HG03469 (cell line): Measurements from ENCODE around the gene STAG1.
"Not testable (repeated sequence)": the region's sequence is repeated elsewhere in the genome, so short reads cannot be mapped to it uniquely, and the experiment has no call there.

Source experiments
- ATAC-seq: cut with Tn5 transposase; IDR thresholded peaks from one replicate; pipeline ENCODE4 v1.9.1; 2021; ENCODE audit warnings: mild to moderate bottlenecking, moderate library complexity, moderate number of reproducible peaks; ENCODE audit not compliant: unreplicated experiment

The STAG1 gene

GRCh38 chr3:136606216-136606615 lies 146.0 kb downstream of the STAG1 start:
- ATAC-seq = not testable (repeated sequence)

GRCh38 chr3:136604961-136605360 lies 147.2 kb downstream of the STAG1 start:
- no peak for ATAC-seq

DNA sequence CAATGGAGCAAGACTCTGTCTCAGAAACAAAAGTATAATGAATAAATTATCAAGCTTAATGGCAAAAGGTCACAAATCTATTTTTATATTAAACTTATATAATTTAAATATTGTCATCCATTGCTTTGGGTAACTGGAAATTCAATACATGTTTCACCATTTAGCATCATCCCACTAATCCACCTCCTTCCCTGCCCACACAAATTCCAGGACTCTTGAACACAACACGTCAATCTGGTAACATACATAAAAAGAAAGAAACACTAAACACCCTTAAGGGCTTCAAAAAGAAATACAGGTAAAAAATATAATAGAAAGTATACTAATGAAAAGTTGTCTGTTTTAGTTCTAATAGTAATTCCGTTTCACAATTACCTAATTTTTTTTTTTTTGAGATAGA lies 149.4 kb downstream of the STAG1 start:
- no peak for ATAC-seq

GRCh38 chr3:136595913-136596697 lies 156.1 kb downstream of the STAG1 start:
- no peak for ATAC-seq

DNA sequence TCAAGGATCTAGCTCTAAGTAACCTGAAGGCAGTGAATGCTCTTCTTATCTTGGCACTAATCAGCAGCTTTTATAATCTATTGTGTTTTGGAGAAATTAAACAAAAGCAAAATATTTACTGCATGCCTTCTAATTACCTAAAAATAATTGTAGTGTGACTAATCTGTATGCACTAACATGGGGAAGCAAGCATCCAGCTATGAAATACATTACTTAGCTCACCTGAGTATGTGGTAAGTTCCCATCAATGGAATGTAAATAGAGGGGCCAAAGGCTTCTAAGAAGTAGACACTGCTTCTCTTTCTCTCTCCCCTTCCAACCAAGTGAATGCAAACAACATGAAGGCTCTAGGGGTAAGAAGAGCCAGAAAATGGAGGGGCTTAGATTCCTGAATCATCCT lies 165.6 kb downstream of the STAG1 start:
- ATAC-seq = no peak

- no peak for ATAC-seq
Observed at GRCh38 chr3:136584728-136585127, 167.4 kb downstream of the STAG1 start.

DNA sequence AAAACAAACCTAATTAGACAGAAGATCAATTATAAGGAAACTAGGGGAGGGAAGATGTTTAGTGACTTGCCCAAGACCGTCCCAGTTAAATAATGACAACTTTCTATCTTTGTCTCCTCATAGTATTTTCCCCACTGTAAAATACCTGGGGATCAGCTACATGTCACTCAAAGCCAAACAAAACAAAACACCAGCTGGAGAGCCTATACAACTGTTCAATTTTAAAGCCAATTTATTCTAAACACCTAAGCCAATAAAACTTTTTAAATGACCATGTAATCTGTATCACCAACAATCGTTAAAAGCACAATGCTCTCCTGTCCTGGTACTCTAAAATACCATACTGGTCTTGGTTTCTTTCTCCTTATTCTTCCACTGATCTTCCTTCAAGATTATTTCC lies 168.4 kb downstream of the STAG1 start:
- no peak for ATAC-seq

DNA sequence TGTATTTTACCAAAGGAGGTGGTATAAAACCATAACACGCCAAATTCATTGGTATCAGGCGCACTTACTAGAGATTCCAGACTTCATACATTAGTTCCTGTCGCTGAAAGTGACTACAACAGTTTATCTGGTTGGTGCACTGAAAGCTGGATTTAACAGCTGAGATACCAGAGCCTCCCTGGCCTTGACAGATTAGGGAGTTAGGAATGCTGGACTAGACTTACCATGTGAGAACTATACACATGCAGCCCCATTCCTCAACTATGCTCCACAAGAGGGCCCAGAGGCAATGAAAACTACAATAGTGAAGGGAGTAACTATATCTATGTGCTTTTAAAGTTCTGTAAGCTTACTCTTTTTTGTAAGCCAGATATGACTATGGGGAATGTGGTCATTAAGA lies 174.4 kb downstream of the STAG1 start:
- ATAC-seq = no peak

- no peak for ATAC-seq
Observed at GRCh38 chr3:136576279-136577009, 175.7 kb downstream of the STAG1 start.

GRCh38 chr3:136567599-136568188 lies 184.5 kb downstream of the STAG1 start:
- no peak for ATAC-seq

DNA sequence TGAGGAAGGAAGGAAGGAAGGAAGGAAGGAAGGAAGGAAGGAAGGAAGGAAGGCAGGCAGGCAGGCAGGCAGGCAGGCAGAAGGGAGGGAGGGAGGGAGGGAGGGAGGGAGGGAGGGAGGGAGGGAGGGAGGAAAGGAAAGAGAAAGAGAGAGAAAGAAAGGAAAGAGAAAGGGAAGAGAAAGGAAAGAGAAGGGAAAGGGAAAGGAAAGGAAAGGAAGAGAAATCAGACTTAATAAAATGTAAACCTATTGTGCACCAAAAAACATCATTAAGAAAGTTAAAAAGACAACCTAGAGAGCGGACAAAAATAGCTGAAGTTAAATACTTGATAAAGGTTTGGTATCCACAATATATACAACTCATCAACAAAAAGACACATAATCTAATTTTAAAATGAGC lies 187.2 kb downstream of the STAG1 start:
- not testable (repeated sequence) for ATAC-seq

- ATAC-seq = no peak
Observed at GRCh38 chr3:136562026-136562425, 190.2 kb downstream of the STAG1 start.

DNA sequence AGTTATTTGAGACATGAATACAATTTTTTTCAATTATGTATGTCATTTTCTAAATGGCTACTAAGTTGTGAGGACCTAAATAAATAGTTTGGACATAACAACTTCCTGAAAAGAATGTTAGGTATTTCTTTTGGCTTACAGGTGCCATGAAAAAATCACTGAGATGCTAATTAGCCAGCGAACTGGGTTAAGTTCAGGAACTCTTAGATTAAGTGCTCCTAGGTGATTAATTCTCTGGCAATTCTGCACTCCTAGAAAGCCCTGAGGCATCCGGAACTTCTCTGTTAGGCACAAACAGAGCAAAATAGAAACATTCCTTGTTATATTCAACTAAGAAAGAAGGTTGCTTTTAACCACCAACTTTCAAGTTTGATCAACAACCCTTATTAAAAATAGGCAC lies 192.3 kb downstream of the STAG1 start:
- ATAC-seq = no peak

DNA sequence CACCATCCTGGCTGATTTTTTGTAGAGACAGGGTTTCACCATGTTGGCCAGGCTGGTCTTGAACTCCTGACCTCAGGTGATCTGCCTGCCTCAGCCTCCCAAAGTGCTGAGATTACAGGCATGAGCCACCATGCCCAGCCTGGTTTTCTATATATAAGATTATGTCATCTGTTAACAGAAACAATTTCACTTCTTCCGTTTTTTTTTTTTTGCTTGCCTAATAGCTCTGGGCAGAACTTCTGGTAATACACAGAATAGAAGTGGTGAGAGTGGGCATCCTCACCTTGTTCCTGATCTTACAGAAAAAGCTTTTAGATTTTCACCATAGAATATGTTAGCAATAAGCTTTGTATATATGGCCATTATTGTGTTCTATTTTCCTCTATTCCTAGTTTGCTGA lies 202.7 kb downstream of the STAG1 start:
- not testable (repeated sequence) for ATAC-seq

GRCh38 chr3:136547293-136547692 lies 204.9 kb downstream of the STAG1 start:
- ATAC-seq = no peak

GRCh38 chr3:136546720-136547119 lies 205.5 kb downstream of the STAG1 start:
- ATAC-seq = no peak

GRCh38 chr3:136545664-136546268 lies 206.4 kb downstream of the STAG1 start:
- no peak for ATAC-seq

- no peak for ATAC-seq
Observed at GRCh38 chr3:136544532-136544931, 207.6 kb downstream of the STAG1 start.

DNA sequence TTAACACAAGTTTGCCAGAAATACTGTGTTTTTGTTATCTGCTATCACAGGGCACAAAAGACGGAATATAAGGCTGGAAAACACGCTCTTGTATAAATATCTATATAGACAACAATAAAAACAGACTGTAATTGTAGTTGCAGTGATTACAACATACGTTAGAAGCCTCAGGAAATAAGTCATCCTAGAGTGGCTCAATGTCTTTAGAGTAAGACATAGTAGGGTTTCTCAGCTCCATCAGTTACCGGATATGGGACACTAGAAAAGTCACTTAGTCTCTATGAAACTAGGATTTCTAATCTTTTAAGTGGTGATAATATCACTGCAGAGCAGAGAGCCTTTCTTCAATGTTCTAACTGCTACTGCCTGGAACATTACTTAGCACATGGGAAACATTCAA lies 208.8 kb downstream of the STAG1 start:
- no peak for ATAC-seq

- ATAC-seq = no peak
Observed at GRCh38 chr3:136535906-136536305, 216.3 kb downstream of the STAG1 start.

DNA sequence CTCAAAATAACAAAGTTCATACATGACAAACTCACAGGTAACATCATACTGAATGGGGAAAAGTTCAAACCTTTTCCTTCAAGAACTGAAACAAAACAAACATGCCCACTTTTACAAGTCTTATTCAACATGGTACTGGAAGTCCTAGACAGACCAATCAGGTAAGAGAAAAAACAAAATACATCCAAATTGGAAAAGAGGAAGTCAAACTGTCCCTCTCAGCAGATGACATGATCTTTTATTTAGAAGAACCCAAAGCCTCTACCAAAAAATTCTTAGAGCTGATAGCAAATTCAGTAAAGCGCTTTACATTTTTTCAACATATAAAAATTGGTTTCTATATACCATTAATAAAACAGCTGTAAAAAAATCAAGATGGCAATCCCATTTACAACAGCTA lies 219.4 kb downstream of the STAG1 start:
- ATAC-seq = no peak

- no peak for ATAC-seq
Observed at GRCh38 chr3:136518102-136518501, 234.1 kb downstream of the STAG1 start.
